ENCODE results near the gene PLCL2. TPM values are rescaled to one million over a fixed set of nuclear protein-coding genes. Genes with fewer than 3 reads are reported as not detected.

Gene PLCL2
- total RNA-seq, 4 donors from 2014 or later = 5.1 to 12.3 (median 6.9) TPM

DNA sequence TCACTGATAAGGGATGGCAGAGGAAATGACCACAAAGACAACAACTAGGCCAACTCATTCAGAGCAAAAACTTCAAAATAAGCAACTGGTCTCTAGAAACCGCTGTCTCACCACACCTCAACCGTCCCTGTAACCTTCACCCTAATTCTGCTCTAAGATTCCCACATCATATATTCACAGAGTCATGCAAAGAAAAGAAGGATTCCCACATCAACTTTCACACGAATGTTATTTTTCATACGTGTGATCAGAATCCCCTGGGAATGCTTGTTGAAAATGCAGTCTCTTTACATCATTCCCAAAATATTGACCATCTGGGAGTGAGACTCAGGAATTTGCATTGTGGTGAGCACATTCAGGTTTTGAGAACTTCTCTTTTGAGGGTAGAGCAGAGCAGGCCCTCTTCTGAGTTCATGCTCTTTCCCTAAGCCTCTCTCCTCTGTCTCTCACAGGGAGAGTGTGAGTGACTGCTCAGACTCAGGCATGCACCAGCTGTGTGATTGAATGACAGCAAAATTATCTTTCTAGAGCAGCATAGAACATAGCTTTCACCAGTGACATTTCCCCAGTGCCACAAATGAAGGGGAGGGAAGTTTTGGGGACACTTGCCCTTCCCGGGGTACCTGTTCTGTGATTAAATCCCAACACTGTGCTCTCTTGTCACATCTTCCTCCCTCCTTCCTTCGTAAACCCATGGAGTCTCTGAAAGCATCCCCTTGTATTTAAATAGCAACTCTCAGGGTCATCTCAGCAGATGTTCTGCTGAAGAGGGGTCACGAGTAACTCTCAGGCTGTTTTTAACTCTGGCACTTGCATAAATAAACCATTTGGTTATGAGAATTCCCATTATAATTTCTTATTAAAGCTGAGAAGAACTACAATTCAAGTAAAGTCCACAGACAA lies 170.9 kb downstream of the PLCL2 start:
- Histone ChIP-seq H3K27me3 (no peaks in the 10 kb centered on the region), H3K27ac (no peak overlapping the region), H3K36me3 (no peaks in the 10 kb centered on the region), H3K4me1 (no peaks in the 10 kb centered on the region), H3K4me3 (no peak overlapping the region), H3K9me3 (peaks cover 0 to 10% (median 0%) of the 10 kb centered on the region in 3 donors)
- 71 to 85% methylated on average over 7 of the region's 7 CpGs for WGBS, 2 donors (ENCODE audit: low coverage in 1 of 2)
- ATAC-seq = no peak
- TF ChIP-seq POLR2AphosphoS5 (IDR thresholded peaks at IDR 0.05) = no peak

GRCh38 chr3:17057321-17057720 lies 172.6 kb downstream of the PLCL2 start:
- no peak overlapping the region for H3K4me3 ChIP-seq
- H3K36me3 ChIP-seq = no peaks in the 10 kb centered on the region
- 35 to 61% methylated on average over 3 to 4 of the region's 4 CpGs for WGBS, 2 donors (ENCODE audit: low coverage in 1 of 2)
- ATAC-seq = no peak
- H3K27me3 ChIP-seq = no peaks in the 10 kb centered on the region
- H3K27ac ChIP-seq = no peak overlapping the region
- TF ChIP-seq CTCF (IDR thresholded peaks at IDR 0.05) (no peak), POLR2AphosphoS5 (IDR thresholded peaks at IDR 0.05) (no peak), POLR2A (IDR thresholded peaks at IDR 0.05) (no peak), EP300 (IDR thresholded peaks at IDR 0.05) (no peak)
- H3K9me3 ChIP-seq = peaks cover 0 to 10% (median 0%) of the 10 kb centered on the region in 3 donors
- H3K4me1 ChIP-seq = no peaks in the 10 kb centered on the region

GRCh38 chr3:17059989-17060550 lies 175.3 kb downstream of the PLCL2 start:
- no peaks in the 10 kb centered on the region for H3K4me1 ChIP-seq
- no peak overlapping the region for H3K4me3 ChIP-seq
- H3K36me3 ChIP-seq = no peaks in the 10 kb centered on the region
- TF ChIP-seq POLR2A (IDR thresholded peaks at IDR 0.05) = no peak
- TF ChIP-seq EP300 (IDR thresholded peaks at IDR 0.05) = no peak
- no peak for TF ChIP-seq POLR2AphosphoS5 (IDR thresholded peaks at IDR 0.05)
- TF ChIP-seq CTCF (IDR thresholded peaks at IDR 0.05) = no peak
- no peaks in the 10 kb centered on the region for H3K9me3 ChIP-seq
- ATAC-seq = no peak
- no peak overlapping the region for H3K27ac ChIP-seq
- WGBS, 2 donors (ENCODE audit: low coverage in 1 of 2) = 87 to 94% methylated on average over 5 of the region's 5 CpGs
- H3K27me3 ChIP-seq = no peaks in the 10 kb centered on the region

- Histone ChIP-seq H3K27ac (no peak overlapping the region), H3K36me3 (no peaks in the 10 kb centered on the region), H3K4me1 (no peaks in the 10 kb centered on the region), H3K4me3 (no peak overlapping the region), H3K9me3 (no peaks in the 10 kb centered on the region), H3K27me3 (no peaks in the 10 kb centered on the region)
- 92 to 100% methylated on average over 3 of the region's 3 CpGs for WGBS, 2 donors (ENCODE audit: low coverage in 1 of 2)
- ATAC-seq = no peak
- TF ChIP-seq POLR2AphosphoS5 (IDR thresholded peaks at IDR 0.05) (no peak), EP300 (IDR thresholded peaks at IDR 0.05) (no peak), POLR2A (IDR thresholded peaks at IDR 0.05) (no peak), CTCF (IDR thresholded peaks at IDR 0.05) (no peak)
Observed at GRCh38 chr3:17061005-17061404, 176.2 kb downstream of the PLCL2 start.

- WGBS, 2 donors (ENCODE audit: low coverage in 1 of 2) = 51 to 59% methylated on average over 3 of the region's 3 CpGs
- Histone ChIP-seq H3K9me3 (no peaks in the 10 kb centered on the region), H3K4me1 (no peaks in the 10 kb centered on the region), H3K27ac (no peak overlapping the region), H3K27me3 (no peaks in the 10 kb centered on the region), H3K4me3 (no peak overlapping the region), H3K36me3 (no peaks in the 10 kb centered on the region)
- no peak for ATAC-seq
- TF ChIP-seq CTCF (IDR thresholded peaks at IDR 0.05) = no peak
- TF ChIP-seq POLR2A (IDR thresholded peaks at IDR 0.05) = no peak
- no peak for TF ChIP-seq POLR2AphosphoS5 (IDR thresholded peaks at IDR 0.05)
- TF ChIP-seq EP300 (IDR thresholded peaks at IDR 0.05) = no peak
Observed at GRCh38 chr3:17062736-17063135, 178.0 kb downstream of the PLCL2 start.

Measured in gastroesophageal sphincter (tissue), 4 donors.